Ovary (tissue), 3 donors: ENCODE data around the gene GLT1D1.

Experiments used
- POLR2A ChIP-seq: fragments of 450-650 bp; IDR thresholded peaks from one replicate; pipeline ENCODE4 v1.6.1; 2017; ENCODE audit warnings: antibody characterized with exemption, mild to moderate bottlenecking, moderate library complexity
- TF ChIP-seq, protein P1 (sequence below), 3 donors: fragments of 450-650 bp in 2 of 3; fragments of 200-600 bp in 1 of 3; IDR thresholded peaks; one replicate each; pipeline versions ENCODE4 v1.5.1 to v1.8.0; 2016 to 2022; ENCODE audit warnings: antibody characterized with exemption in 3 of 3, mild to moderate bottlenecking in 1 of 3
- donor health status: DM: no; HTN: no; CAD: no.

- TF ChIP-seq POLR2A: no peak
- TF ChIP-seq, protein P1, sequence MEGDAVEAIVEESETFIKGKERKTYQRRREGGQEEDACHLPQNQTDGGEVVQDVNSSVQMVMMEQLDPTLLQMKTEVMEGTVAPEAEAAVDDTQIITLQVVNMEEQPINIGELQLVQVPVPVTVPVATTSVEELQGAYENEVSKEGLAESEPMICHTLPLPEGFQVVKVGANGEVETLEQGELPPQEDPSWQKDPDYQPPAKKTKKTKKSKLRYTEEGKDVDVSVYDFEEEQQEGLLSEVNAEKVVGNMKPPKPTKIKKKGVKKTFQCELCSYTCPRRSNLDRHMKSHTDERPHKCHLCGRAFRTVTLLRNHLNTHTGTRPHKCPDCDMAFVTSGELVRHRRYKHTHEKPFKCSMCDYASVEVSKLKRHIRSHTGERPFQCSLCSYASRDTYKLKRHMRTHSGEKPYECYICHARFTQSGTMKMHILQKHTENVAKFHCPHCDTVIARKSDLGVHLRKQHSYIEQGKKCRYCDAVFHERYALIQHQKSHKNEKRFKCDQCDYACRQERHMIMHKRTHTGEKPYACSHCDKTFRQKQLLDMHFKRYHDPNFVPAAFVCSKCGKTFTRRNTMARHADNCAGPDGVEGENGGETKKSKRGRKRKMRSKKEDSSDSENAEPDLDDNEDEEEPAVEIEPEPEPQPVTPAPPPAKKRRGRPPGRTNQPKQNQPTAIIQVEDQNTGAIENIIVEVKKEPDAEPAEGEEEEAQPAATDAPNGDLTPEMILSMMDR (IDR thresholded peaks at IDR 0.05): no peak
Observed at GRCh38 chr12:128827724-128828123, 25.6 kb upstream of the GLT1D1 start.
